ENCODE data around the gene HIVEP3.
A peak's percentile ranks its signal among the peaks of the same experiment; 100 is the strongest.

The HIVEP3 gene

DNA sequence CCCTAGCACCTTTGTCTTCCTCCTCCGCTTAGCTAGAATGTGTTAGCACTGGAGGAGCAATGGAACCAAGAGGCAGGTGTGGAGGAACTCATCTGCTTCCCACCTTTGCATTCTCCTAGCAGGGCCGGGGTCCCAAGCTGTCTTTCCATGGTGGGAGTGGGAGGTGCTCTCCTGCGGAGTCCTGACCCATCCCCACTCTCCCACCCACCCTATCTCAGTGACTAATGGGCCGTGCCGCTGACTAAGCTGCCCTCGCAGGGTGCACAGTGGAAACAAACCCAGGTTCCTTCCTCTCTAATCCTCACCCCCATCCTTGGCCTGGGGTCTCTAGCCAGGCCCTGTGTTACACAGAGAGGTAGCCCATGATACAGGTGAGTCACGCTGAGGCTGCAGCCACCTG lies 177.5 kb downstream of the HIVEP3 start:
- no peak overlapping the region for H3K9ac ChIP-seq (ENCODE audit: low read length)
- H3K4me1 ChIP-seq (ENCODE audit: insufficient read depth, low read length, severe bottlenecking) = peaks cover 30% of the 10 kb centered on the region
- no peaks in the 10 kb centered on the region for H3K9me3 ChIP-seq (ENCODE audit: low read length)
- no peak overlapping the region for H2AFZ ChIP-seq (ENCODE audit: low read length)
- H3K36me3 ChIP-seq (ENCODE audit: insufficient read depth, low read length) = no peaks in the 10 kb centered on the region
- TF ChIP-seq, protein P1, sequence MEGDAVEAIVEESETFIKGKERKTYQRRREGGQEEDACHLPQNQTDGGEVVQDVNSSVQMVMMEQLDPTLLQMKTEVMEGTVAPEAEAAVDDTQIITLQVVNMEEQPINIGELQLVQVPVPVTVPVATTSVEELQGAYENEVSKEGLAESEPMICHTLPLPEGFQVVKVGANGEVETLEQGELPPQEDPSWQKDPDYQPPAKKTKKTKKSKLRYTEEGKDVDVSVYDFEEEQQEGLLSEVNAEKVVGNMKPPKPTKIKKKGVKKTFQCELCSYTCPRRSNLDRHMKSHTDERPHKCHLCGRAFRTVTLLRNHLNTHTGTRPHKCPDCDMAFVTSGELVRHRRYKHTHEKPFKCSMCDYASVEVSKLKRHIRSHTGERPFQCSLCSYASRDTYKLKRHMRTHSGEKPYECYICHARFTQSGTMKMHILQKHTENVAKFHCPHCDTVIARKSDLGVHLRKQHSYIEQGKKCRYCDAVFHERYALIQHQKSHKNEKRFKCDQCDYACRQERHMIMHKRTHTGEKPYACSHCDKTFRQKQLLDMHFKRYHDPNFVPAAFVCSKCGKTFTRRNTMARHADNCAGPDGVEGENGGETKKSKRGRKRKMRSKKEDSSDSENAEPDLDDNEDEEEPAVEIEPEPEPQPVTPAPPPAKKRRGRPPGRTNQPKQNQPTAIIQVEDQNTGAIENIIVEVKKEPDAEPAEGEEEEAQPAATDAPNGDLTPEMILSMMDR (IDR thresholded peaks at IDR 0.05; ENCODE audit: low read length) = no peak
- no peak for TF ChIP-seq EZH2 (IDR thresholded peaks at IDR 0.05; ENCODE audit: borderline replicate concordance, low read length)
- no peaks in the 10 kb centered on the region for H4K20me1 ChIP-seq (ENCODE audit: insufficient read depth, low read length)
- H3K9me2 ChIP-seq (ENCODE audit: low read depth, low read length) = no peaks in the 10 kb centered on the region
- H3F3A ChIP-seq (ENCODE audit: insufficient read depth, low read length) = no peaks in the 10 kb centered on the region
- no peaks in the 10 kb centered on the region for H3K27me3 ChIP-seq (ENCODE audit: insufficient read depth, low read length)
- no peak overlapping the region for H3K4me3 ChIP-seq (ENCODE audit: low read depth, low read length, poor library complexity, severe bottlenecking)
- no peaks in the 10 kb centered on the region for H3K79me2 ChIP-seq (ENCODE audit: insufficient read depth, low read length)
- peak overlapping the region; percentile 41 for H3K27ac ChIP-seq (ENCODE audit: low read depth, low read length, poor library complexity, severe bottlenecking)
- H3K4me2 ChIP-seq (ENCODE audit: low read length) = no peak overlapping the region

DNA sequence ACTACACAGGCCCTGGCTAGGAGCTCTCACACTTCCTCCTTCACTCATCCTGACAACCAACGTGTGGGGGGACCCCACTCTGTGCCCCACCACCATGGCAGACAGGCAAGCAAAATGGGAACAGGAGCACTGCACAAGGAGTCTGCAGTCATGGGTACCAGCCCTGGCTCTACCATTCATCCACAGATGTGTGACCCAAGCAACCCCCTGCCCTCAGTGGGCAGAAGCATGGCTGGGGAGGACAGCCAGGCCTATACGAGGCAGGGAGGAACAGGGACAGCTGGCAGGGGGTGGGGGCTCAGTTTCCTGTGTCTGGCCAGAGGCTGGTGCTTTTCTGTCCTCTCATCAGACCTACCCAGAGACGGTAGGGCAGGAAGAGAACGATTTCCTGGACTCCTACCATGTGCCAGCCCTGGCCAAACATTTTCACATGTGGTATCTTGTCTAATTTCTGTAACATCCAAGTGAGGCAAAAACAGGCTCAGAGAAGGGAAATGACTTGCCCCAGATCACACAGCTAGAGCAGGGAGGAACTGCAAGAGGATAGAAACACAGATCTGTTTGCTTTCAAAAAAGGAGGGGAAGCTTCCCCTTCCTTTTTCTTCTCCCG lies 178.0 kb downstream of the HIVEP3 start:
- no peaks in the 10 kb centered on the region for H3K79me2 ChIP-seq (ENCODE audit: insufficient read depth, low read length)
- no peak overlapping the region for H2AFZ ChIP-seq (ENCODE audit: low read length)
- no peak overlapping the region for H3K4me3 ChIP-seq (ENCODE audit: low read depth, low read length, poor library complexity, severe bottlenecking)
- no peak for TF ChIP-seq EZH2 (IDR thresholded peaks at IDR 0.05; ENCODE audit: borderline replicate concordance, low read length)
- TF ChIP-seq, protein P1 (IDR thresholded peaks at IDR 0.05; ENCODE audit: low read length) = no peak
- no peaks in the 10 kb centered on the region for H3K9me3 ChIP-seq (ENCODE audit: low read length)
- H3K4me2 ChIP-seq (ENCODE audit: low read length) = no peak overlapping the region
- H3K9me2 ChIP-seq (ENCODE audit: low read depth, low read length) = no peaks in the 10 kb centered on the region
- H3K27me3 ChIP-seq (ENCODE audit: insufficient read depth, low read length) = no peaks in the 10 kb centered on the region
- H3K27ac ChIP-seq (ENCODE audit: low read depth, low read length, poor library complexity, severe bottlenecking) = peak overlapping the region; percentile 41
- H3F3A ChIP-seq (ENCODE audit: insufficient read depth, low read length) = no peaks in the 10 kb centered on the region
- H3K36me3 ChIP-seq (ENCODE audit: insufficient read depth, low read length) = no peaks in the 10 kb centered on the region
- peaks cover 30% of the 10 kb centered on the region for H3K4me1 ChIP-seq (ENCODE audit: insufficient read depth, low read length, severe bottlenecking)
- H3K9ac ChIP-seq (ENCODE audit: low read length) = no peak overlapping the region
- H4K20me1 ChIP-seq (ENCODE audit: insufficient read depth, low read length) = no peaks in the 10 kb centered on the region

DNA sequence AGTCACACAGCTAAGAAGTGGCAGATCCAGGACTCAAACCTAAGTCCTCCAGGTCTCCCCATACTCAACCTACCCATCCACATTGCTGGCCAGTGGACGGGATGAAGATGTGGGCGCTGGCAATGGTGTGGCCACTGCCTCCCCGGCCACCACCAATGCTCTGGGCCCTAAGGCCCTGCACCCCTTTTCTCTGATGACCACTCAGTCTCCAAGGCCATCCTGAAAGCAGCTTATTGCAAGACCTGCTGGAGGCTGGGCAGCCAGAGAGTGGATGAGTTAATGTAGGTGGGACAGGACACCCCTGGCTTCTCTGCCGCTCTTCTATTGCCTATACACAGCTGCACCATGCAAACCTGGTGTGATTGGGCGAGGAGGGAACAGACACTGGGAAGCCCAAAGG lies 178.7 kb downstream of the HIVEP3 start:
- no peaks in the 10 kb centered on the region for H3K36me3 ChIP-seq (ENCODE audit: insufficient read depth, low read length)
- H3K9me2 ChIP-seq (ENCODE audit: low read depth, low read length) = no peaks in the 10 kb centered on the region
- TF ChIP-seq, protein P1 (IDR thresholded peaks at IDR 0.05; ENCODE audit: low read length) = no peak
- TF ChIP-seq EZH2 (IDR thresholded peaks at IDR 0.05; ENCODE audit: borderline replicate concordance, low read length) = no peak
- H4K20me1 ChIP-seq (ENCODE audit: insufficient read depth, low read length) = no peaks in the 10 kb centered on the region
- H3K27ac ChIP-seq (ENCODE audit: low read depth, low read length, poor library complexity, severe bottlenecking) = peak overlapping the region; percentile 41
- H3K4me1 ChIP-seq (ENCODE audit: insufficient read depth, low read length, severe bottlenecking) = peaks cover 30% of the 10 kb centered on the region
- H3K4me2 ChIP-seq (ENCODE audit: low read length) = no peak overlapping the region
- no peak overlapping the region for H3K9ac ChIP-seq (ENCODE audit: low read length)
- no peaks in the 10 kb centered on the region for H3K9me3 ChIP-seq (ENCODE audit: low read length)
- H3K27me3 ChIP-seq (ENCODE audit: insufficient read depth, low read length) = no peaks in the 10 kb centered on the region
- H3K79me2 ChIP-seq (ENCODE audit: insufficient read depth, low read length) = no peaks in the 10 kb centered on the region
- no peak overlapping the region for H2AFZ ChIP-seq (ENCODE audit: low read length)
- H3F3A ChIP-seq (ENCODE audit: insufficient read depth, low read length) = no peaks in the 10 kb centered on the region
- no peak overlapping the region for H3K4me3 ChIP-seq (ENCODE audit: low read depth, low read length, poor library complexity, severe bottlenecking)

All from OCI-LY1 (cell line).